Pancreas (tissue), 10 donors: ENCODE measurements around the gene FYCO1. TPM values are rescaled to one million over a fixed set of nuclear protein-coding genes. Genes with fewer than 3 reads are reported as not detected.

ENCODE experiments used
- ATAC-seq, 4 donors: fragments of 200-7000 bp; cut with Tn5 transposase; one replicate each; pipeline versions ENCODE4 v1.8.0 to v1.9.1; 2020; ENCODE audit warnings: mild to moderate bottlenecking in 4 of 4, moderate library complexity in 4 of 4
- DNase-seq, 6 donors: peaks; one replicate each; pipeline ENCODE4 v3.0.0-alpha.2; 2020
- FAIRE-seq: peaks from 2 replicates; lab custom pipeline; 2012; peaks lifted over from hg19 to GRCh38; lab: Jason Lieb, UNC
- H3K27ac ChIP-seq, 4 donors: fragments of 200-600 bp; sonication (generic); 1 replicate in 3 of 4; 2 replicates in 1 of 4; pipeline versions ENCODE4 v1.5.0 to v1.8.0; 2020
- H3K27me3 ChIP-seq, 4 donors: fragments of 200-600 bp; one replicate each; pipeline ENCODE4 v1.8.0; 2021
- H3K36me3 ChIP-seq, 3 donors: fragments of 200-600 bp; sonication (generic) in 1 of 3; one replicate each; pipeline versions ENCODE4 v1.5.0 to v1.8.0; 2020 to 2021
- H3K4me1 ChIP-seq, 3 donors: fragments of 200-600 bp; one replicate each; pipeline ENCODE4 v1.8.0; 2021
- H3K4me3 ChIP-seq, 4 donors: fragments of 200-600 bp; sonication (generic) in 2 of 4; one replicate each; pipeline versions ENCODE4 v1.5.0 to v1.8.0; 2020 to 2021
- H3K9me3 ChIP-seq, 4 donors: fragments of 200-600 bp; one replicate each; pipeline ENCODE4 v1.8.0; 2021
- CTCF ChIP-seq, 4 donors: fragments of 200-600 bp; sonication (generic) in 3 of 4; IDR thresholded peaks; one replicate each; pipeline versions ENCODE4 v1.5.0 to v1.8.0; 2021; ENCODE audit warnings: antibody characterized with exemption in 4 of 4
- WGBS, 2 donors: extraction: QIAGEN DNeasy Blood & Tissue Kit; methylation state at CpG; one replicate each; pipeline ENCODE4 v1.1.7; 2013; 5-methylcytosine and 5-hydroxymethylcytosine counted together
- intact Hi-C, 3 donors: fragments of 100-400 bp; cut with DNase I; formaldehyde crosslinking; loops; one replicate each; pipeline versions ENCODE4 v1.11.1 to v1.14.2; 2022
- polyA plus RNA-seq, 2 donors: library from polyadenylated mRNA; stranded (reverse); fragments of 200-250 nt; gene quantifications; one replicate each; pipeline ENCODE4 v1.2.3, GENCODE V29; 2013
- total RNA-seq, 6 donors: library from RNA; stranded (reverse); fragmentation: NEBNext Ultra II Directional in 4 of 6; extraction: Animal tissue kit (Norgen Biotek cat#: 25700) in 4 of 6; gene quantifications; one replicate each; pipeline versions ENCODE4 v1.2.1 to v1.2.4, GENCODE V29; 2021 to 2023
- donor health status: healthy with polysubstance abuse.
- donor health status: DM: no; HTN: no; CAD: no; lungs with moderate emphysema.
- donor health status: DM: no; HTN: no; CAD: no.
- donor health status: control.
- donor health status: control.
- donor health status: Bipolar disorder and iron deficiency.
- donor health status: DM: yes; HTN: yes; CAD: no.
- donor health status: DM: no; HTN: no; CAD: no.
- donor health status: DM: no; HTN: no; CAD: no.
- donor health status: DM: yes; HTN: yes; CAD: no.

The FYCO1 gene
- total and polyA plus RNA-seq, 8 donors, result 9.3 to 25.1 (median 15.7) TPM

GRCh38 chr3:46020766-46021510 lies 25.3 kb upstream of the FYCO1 start:
- no peak overlapping the region for H3K27ac ChIP-seq
- no peak overlapping the region for H3K4me3 ChIP-seq
- WGBS, 2 donors, result 92 to 95% methylated on average over 37 of the region's 37 CpGs
- no peak for TF ChIP-seq CTCF (IDR thresholded peaks at IDR 0.05)
- DNase-seq (no peak), FAIRE-seq (no peak), ATAC-seq (no peak)
- intact Hi-C loops, result no loop called here
- no peaks in the 10 kb centered on the region for H3K9me3 ChIP-seq
- H3K36me3 ChIP-seq, result no peaks in the 10 kb centered on the region
- no peaks in the 10 kb centered on the region for H3K4me1 ChIP-seq
- H3K27me3 ChIP-seq, result no peaks in the 10 kb centered on the region

- no peak overlapping the region for H3K4me3 ChIP-seq
- DNase-seq (no peak), FAIRE-seq (no peak), ATAC-seq (no peak)
- H3K27me3 ChIP-seq, result no peaks in the 10 kb centered on the region
- WGBS, 2 donors, result 85 to 92% methylated on average over 1 of the region's 1 CpG
- H3K36me3 ChIP-seq, result no peaks in the 10 kb centered on the region
- intact Hi-C loops, result no loop called here
- no peaks in the 10 kb centered on the region for H3K9me3 ChIP-seq
- no peak for TF ChIP-seq CTCF (IDR thresholded peaks at IDR 0.05)
- no peak overlapping the region for H3K27ac ChIP-seq
- H3K4me1 ChIP-seq, result no peaks in the 10 kb centered on the region
These were observed 24.1 kb upstream of the FYCO1 start for GRCh38 chr3:46019707-46020106.

GRCh38 chr3:46017720-46018119 lies 22.1 kb upstream of the FYCO1 start:
- WGBS, 2 donors, result 85 to 89% methylated on average over 2 of the region's 2 CpGs
- intact Hi-C loops, result no loop called here
- ATAC-seq (peak in 2 of 4 donors; percentile 63 to 73), DNase-seq (no peak), FAIRE-seq (no peak)
- H3K4me3 ChIP-seq, result no peak overlapping the region
- H3K27me3 ChIP-seq, result no peaks in the 10 kb centered on the region
- no peak overlapping the region for H3K27ac ChIP-seq
- no peak for TF ChIP-seq CTCF (IDR thresholded peaks at IDR 0.05)
- no peaks in the 10 kb centered on the region for H3K4me1 ChIP-seq
- no peaks in the 10 kb centered on the region for H3K36me3 ChIP-seq
- no peaks in the 10 kb centered on the region for H3K9me3 ChIP-seq

GRCh38 chr3:46013316-46014094 lies 17.9 kb upstream of the FYCO1 start:
- ATAC-seq (no peak), FAIRE-seq (no peak), DNase-seq (no peak)
- H3K27me3 ChIP-seq, result no peaks in the 10 kb centered on the region
- no peaks in the 10 kb centered on the region for H3K9me3 ChIP-seq
- H3K4me1 ChIP-seq, result no peaks in the 10 kb centered on the region
- 66 to 70% methylated on average over 7 of the region's 7 CpGs for WGBS, 2 donors
- H3K36me3 ChIP-seq, result no peaks in the 10 kb centered on the region
- H3K27ac ChIP-seq, result no peak overlapping the region
- no peak for TF ChIP-seq CTCF (IDR thresholded peaks at IDR 0.05)
- intact Hi-C loops, result no loop called here
- H3K4me3 ChIP-seq, result no peak overlapping the region

- WGBS, 2 donors, result 80% methylated on average over 4 of the region's 4 CpGs
- Histone ChIP-seq H3K27ac (no peak overlapping the region), H3K36me3 (no peaks in the 10 kb centered on the region), H3K4me1 (no peaks in the 10 kb centered on the region), H3K9me3 (no peaks in the 10 kb centered on the region), H3K4me3 (no peak overlapping the region), H3K27me3 (no peaks in the 10 kb centered on the region)
- DNase-seq, result no peak
- no peak for TF ChIP-seq CTCF (IDR thresholded peaks at IDR 0.05)
- no peak for FAIRE-seq
- intact Hi-C loops, result no loop called here
- ATAC-seq, result no peak
These were observed 16.6 kb upstream of the FYCO1 start for GRCh38 chr3:46012246-46012645.
